Measurements from ENCODE around the gene ZNF534. TPM values are rescaled to one million over a fixed set of nuclear protein-coding genes. Genes with fewer than 3 reads are reported as not detected.

Gene ZNF534
- 0.17 TPM in 1 of 2 replicates, not detected in the other for total RNA-seq

GRCh38 chr19:52428937-52429336 lies at the start of gene ZNF534:
TSS of gene ZNF534 (plus strand) at chr19:52429148. CDS start at chr19:52431475, 2,327 bp downstream.

GRCh38 chr19:52397310-52398080 lies 31.5 kb upstream of the ZNF534 start, which contains the start of gene ZNF528:
TSS of gene ZNF528 (plus strand) at chr19:52397849. CDS start at chr19:52402014, 4,165 bp downstream.

GRCh38 chr19:52453324-52454094 lies 24.6 kb downstream of the ZNF534 start, which contains the start of gene ZNF578:
TSS of gene ZNF578 (plus strand) at chr19:52453553. CDS start at chr19:52501846, 48,293 bp downstream.

Other genes with a start within 250 kb of the ZNF534 start
- 112 and 113 TPM in 2 replicates for gene PPP2R1A, start 239.1 kb upstream of the ZNF534 start, total RNA-seq
- 12.3 and 22.1 TPM in 2 replicates for gene ZNF766, start 159.6 kb upstream of the ZNF534 start, total RNA-seq
- gene ZNF480, start 132.0 kb upstream of the ZNF534 start, total RNA-seq = 3.9 and 4.8 TPM in 2 replicates
- 3.8 and 3.9 TPM in 2 replicates for gene ZNF610, start 92.9 kb upstream of the ZNF534 start, total RNA-seq
- 22.9 and 40.5 TPM in 2 replicates for gene ZNF880, start 59.2 kb upstream of the ZNF534 start, total RNA-seq
- gene ZNF528, start 31.3 kb upstream of the ZNF534 start, total RNA-seq = 18.8 and 29.5 TPM in 2 replicates
- 5.2 and 6.3 TPM in 2 replicates for gene ZNF578, start 24.4 kb downstream of the ZNF534 start, total RNA-seq
- 14.0 and 18.4 TPM in 2 replicates for gene ZNF808, start 98.5 kb downstream of the ZNF534 start, total RNA-seq
- gene ZNF701, start 141.1 kb downstream of the ZNF534 start, total RNA-seq = 11.7 and 13.5 TPM in 2 replicates
- gene ZNF83, start 209.2 kb downstream of the ZNF534 start, total RNA-seq = 49.4 and 50.3 TPM in 2 replicates